Iris pigment epithelial cell (primary cell): Measurements from ENCODE around the gene CFAP99.

Experiments used
- DNase-seq: peaks from one replicate; pipeline ENCODE4 v3.0.0-alpha.2; 2011; ENCODE audit warnings: low read depth

CFAP99 gene

GRCh38 chr4:2429945-2430757 lies 11.4 kb downstream of the CFAP99 start:
- DNase-seq = peak; percentile 22

GRCh38 chr4:2432004-2432403 lies 13.2 kb downstream of the CFAP99 start:
- no peak for DNase-seq

- DNase-seq = peak; percentile 48
These were observed 14.3 kb downstream of the CFAP99 start for GRCh38 chr4:2432991-2433530.

- no peak for DNase-seq
These were observed 15.0 kb downstream of the CFAP99 start for GRCh38 chr4:2433609-2434350.

GRCh38 chr4:2434420-2434819 lies 15.7 kb downstream of the CFAP99 start:
- no peak for DNase-seq

- no peak for DNase-seq
These were observed 17.5 kb downstream of the CFAP99 start for GRCh38 chr4:2436301-2436700.

- no peak for DNase-seq
These were observed 18.2 kb downstream of the CFAP99 start for GRCh38 chr4:2436761-2437474.

GRCh38 chr4:2437475-2438215 lies 18.9 kb downstream of the CFAP99 start:
- DNase-seq = no peak

GRCh38 chr4:2438822-2439718 lies 20.3 kb downstream of the CFAP99 start:
- no peak for DNase-seq

- peak; percentile 49 for DNase-seq
These were observed 22.8 kb downstream of the CFAP99 start for GRCh38 chr4:2441393-2442174.

GRCh38 chr4:2442175-2442993 lies 23.6 kb downstream of the CFAP99 start:
- no peak for DNase-seq

- no peak for DNase-seq
These were observed 24.4 kb downstream of the CFAP99 start for GRCh38 chr4:2443061-2443730.

- DNase-seq = no peak
These were observed 25.4 kb downstream of the CFAP99 start for GRCh38 chr4:2443956-2444740.

- no peak for DNase-seq
These were observed 26.4 kb downstream of the CFAP99 start for GRCh38 chr4:2445130-2445529.

GRCh38 chr4:2445571-2445970 lies 26.8 kb downstream of the CFAP99 start:
- no peak for DNase-seq

GRCh38 chr4:2446656-2447564 lies 28.2 kb downstream of the CFAP99 start:
- no peak for DNase-seq

- DNase-seq = no peak
These were observed 29.8 kb downstream of the CFAP99 start for GRCh38 chr4:2448589-2448988.
